Liver (tissue), 3 donors: ENCODE measurements around the gene LRMDA.

Experiments
- EGR1 ChIP-seq, 2 donors: IDR thresholded peaks; 2 replicates each; pipeline ENCODE4 v1.6.1; 2016 to 2018; ENCODE audit warnings: antibody characterized with exemption in 2 of 2, low read depth in 2 of 2
- FOXA1 ChIP-seq: IDR thresholded peaks from 2 replicates; pipeline ENCODE4 v1.6.1; 2016; ENCODE audit warnings: antibody characterized with exemption
- TF ChIP-seq, protein P1 (sequence below): fragments of 150-350 bp; IDR thresholded peaks from 2 replicates; pipeline ENCODE4 v1.5.1; 2017; ENCODE audit warnings: improper control_type of control experiment, low read depth, low read length; ENCODE audit not compliant: missing input control
- TF ChIP-seq, protein P2 (sequence below): IDR thresholded peaks from 2 replicates; pipeline ENCODE4 v1.6.1; 2016; ENCODE audit warnings: antibody characterized with exemption, mild to moderate bottlenecking
- donor health status: healthy.
- donor health status: healthy.

DNA sequence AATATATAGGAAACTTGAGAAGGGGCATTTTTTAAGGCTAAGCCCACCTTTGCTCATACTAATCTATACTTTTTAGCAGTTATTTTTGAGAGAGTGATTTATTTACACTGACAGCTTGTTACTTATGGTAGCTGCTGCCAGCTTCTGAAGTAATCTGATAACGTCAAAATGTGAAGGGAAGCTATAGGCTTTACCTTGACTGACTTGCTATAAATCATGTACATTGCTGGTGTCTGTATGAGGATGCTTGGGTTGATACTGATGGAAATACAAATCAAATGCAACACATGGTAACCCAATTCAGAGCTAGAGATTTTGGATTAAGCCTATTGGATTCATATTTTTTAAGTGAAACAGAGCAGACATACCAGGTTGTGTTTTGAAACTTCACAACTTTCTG lies 299.4 kb downstream of the LRMDA start:
- TF ChIP-seq, protein P1, sequence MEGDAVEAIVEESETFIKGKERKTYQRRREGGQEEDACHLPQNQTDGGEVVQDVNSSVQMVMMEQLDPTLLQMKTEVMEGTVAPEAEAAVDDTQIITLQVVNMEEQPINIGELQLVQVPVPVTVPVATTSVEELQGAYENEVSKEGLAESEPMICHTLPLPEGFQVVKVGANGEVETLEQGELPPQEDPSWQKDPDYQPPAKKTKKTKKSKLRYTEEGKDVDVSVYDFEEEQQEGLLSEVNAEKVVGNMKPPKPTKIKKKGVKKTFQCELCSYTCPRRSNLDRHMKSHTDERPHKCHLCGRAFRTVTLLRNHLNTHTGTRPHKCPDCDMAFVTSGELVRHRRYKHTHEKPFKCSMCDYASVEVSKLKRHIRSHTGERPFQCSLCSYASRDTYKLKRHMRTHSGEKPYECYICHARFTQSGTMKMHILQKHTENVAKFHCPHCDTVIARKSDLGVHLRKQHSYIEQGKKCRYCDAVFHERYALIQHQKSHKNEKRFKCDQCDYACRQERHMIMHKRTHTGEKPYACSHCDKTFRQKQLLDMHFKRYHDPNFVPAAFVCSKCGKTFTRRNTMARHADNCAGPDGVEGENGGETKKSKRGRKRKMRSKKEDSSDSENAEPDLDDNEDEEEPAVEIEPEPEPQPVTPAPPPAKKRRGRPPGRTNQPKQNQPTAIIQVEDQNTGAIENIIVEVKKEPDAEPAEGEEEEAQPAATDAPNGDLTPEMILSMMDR = no peak
- TF ChIP-seq FOXA1 = no peak
- no peak for TF ChIP-seq EGR1 (IDR thresholded peaks at IDR 0.05; ENCODE audit: low read depth in 2 of 2)
- TF ChIP-seq, protein P2, sequence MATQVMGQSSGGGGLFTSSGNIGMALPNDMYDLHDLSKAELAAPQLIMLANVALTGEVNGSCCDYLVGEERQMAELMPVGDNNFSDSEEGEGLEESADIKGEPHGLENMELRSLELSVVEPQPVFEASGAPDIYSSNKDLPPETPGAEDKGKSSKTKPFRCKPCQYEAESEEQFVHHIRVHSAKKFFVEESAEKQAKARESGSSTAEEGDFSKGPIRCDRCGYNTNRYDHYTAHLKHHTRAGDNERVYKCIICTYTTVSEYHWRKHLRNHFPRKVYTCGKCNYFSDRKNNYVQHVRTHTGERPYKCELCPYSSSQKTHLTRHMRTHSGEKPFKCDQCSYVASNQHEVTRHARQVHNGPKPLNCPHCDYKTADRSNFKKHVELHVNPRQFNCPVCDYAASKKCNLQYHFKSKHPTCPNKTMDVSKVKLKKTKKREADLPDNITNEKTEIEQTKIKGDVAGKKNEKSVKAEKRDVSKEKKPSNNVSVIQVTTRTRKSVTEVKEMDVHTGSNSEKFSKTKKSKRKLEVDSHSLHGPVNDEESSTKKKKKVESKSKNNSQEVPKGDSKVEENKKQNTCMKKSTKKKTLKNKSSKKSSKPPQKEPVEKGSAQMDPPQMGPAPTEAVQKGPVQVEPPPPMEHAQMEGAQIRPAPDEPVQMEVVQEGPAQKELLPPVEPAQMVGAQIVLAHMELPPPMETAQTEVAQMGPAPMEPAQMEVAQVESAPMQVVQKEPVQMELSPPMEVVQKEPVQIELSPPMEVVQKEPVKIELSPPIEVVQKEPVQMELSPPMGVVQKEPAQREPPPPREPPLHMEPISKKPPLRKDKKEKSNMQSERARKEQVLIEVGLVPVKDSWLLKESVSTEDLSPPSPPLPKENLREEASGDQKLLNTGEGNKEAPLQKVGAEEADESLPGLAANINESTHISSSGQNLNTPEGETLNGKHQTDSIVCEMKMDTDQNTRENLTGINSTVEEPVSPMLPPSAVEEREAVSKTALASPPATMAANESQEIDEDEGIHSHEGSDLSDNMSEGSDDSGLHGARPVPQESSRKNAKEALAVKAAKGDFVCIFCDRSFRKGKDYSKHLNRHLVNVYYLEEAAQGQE = no peak
